Islet of Langerhans (tissue), 1 donor: ENCODE results near the gene TTLL7.

Experiments
- FAIRE-seq: peaks from one replicate; lab custom pipeline; 2011; peaks lifted over from hg19 to GRCh38; lab: Jason Lieb, UNC

The TTLL7 gene

DNA sequence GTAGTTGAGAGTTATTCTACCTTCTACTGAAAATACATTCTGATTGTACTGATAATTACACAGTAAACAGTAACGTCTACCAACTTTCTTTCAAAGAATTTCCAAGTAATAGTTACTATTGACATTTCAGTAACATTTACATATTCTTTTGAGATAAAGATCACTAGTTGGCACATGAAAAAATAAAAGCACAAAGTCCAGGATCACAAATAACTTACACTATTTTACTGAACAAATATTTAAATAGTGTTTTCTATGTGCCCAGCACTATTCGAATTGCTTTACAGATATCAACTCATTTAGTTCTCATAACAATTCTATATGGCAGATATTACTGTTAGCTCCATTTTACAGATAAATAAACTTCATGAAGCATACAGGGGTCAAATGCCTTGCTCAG is 126.4 kb downstream of the TTLL7 start:
- FAIRE-seq = no peak

DNA sequence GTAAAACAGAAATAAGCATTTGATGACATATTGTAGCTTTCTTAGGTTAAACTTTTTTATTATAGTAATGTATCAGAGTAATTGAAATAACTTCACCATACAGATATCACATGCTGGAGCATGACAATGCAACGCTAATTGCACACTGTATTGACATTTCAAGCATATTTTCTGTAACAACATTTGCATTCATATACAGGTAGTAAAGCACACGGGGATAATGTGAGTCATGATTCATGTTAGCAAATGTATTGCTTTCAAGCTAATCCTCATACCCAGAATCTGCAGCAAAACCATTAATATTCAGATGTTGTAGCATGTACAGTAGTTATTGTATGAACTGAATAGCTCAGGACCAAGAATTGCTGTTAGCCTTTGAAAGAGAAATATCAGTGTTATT is 133.9 kb downstream of the TTLL7 start:
- no peak for FAIRE-seq

DNA sequence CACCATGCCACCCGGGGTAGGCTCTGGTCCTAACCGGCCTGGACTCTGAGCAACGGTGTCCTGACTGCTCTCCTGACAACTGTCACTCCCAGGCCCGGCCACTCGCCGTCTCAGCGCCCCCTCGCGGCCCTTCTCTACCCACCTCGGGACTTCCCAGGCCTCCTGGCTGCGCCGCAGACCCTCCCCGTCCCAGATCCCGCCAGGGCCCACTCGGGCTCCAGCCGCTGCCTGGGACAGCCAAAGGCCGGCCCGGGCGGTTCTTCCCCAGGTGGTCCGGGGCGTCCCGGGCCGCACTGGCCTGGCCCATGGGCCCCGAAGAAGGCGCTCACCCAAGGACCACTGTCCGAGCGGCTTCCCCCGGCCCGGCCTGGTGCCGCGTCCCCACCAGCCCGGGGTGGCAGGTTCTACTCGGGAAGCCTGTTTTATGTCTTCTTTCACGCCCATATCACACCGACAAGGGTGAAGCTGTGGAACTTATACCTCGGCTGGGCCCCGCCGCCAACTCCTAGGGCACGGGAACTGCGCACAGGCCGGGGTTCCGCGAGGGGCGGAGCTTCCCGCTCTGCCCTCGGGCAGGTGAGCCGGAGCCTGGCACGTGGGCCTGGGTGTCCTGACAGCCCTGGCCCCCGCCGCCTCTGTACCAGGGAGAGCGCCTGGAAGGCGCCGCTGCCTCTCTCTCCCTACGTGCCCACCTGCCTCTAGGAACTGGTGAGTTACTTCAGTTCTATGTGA is 138.3 kb downstream of the TTLL7 start:
- no peak for FAIRE-seq

DNA sequence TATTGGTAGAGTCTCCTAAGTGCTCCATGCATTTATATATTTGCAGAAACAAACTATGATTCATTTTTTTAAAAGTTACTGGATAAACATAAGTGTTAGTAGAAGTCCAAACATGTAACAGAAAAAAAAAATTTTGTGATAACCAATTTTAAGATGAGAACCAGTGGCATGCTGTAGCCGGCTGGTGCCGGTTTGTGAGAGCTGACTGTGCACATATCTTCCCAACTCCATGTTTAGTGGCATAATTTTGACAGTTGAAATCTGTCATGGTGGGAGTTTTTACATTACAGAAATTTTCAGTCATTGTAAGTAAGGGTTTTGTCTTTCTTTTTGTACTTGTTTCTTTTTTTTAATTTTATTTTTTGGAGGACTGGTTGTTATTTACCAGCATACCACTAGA is 141.2 kb downstream of the TTLL7 start:
- no peak for FAIRE-seq

DNA sequence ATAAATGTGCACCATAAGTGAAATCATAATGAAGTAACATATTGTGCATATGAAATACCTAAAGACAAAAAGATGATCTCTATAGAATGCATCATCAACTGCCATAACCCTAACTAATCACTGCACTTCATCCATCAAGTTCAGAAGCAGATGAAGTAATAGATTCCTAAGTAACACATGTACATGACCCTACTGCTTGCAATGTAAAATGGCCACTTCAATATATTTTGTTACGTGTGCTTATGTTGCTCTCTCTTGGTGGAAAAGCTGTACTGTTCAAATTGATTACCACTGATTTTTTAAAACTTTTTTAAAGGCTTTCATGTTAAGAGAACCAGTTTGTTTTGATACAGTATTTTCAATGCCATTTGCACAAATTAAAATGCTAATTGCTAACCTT is 141.8 kb downstream of the TTLL7 start:
- FAIRE-seq = peak; percentile 96

DNA sequence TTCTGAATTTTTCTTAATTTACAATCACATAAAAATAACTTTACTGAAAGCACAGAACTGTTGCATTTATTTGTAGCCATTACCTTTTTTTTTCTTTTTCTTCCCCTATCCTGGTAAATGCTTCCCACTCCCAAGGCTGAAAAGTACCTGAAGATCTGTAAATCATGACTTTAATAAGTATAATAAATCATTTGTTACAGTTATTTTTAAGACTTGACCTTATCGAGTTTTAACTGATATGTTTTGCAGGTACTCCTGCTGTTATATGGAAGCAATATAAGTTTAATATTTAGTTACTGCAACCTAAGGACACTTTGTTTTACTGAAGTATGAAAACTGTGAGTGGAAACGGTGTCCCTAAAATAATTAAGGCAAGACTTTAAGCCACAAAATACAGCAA is 142.6 kb downstream of the TTLL7 start:
- FAIRE-seq = peak; percentile 53

DNA sequence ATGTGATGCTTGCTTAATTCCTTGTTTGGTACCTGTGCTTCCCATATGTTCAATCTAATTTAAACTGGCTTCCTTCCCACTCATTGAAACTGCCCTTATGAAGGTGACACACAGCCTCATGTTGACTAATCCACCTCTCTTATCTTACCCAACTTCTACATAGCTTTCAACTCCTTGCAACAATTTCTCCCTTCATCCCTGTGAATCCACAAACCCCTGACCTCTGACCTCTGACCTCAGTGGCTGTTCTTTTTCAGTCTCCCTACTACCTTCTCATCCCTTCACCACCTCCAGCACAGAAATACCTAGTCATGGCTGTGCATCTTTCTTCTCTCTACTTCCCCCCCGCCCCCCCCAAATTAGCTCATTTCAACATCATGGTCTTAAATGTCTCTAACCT is 144.5 kb downstream of the TTLL7 start:
- FAIRE-seq = no peak

DNA sequence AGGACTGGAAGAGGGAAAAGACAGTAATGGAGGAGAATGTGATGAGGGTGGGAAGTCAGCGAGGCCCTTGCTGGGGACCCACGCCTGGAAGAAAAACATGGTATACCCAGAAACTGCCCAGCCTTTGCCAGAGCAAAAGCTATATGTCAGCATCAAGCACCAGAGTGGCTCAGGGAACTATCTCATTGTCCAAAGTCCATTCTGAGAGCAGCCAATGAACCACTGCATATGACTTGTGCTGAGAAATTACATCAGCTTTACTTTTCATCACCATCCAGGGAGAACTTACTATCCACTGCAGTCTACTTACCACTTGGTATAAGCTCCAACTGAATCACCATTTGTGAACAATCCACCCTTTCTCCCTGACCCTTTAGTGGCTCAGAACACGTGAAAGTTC is 148.1 kb downstream of the TTLL7 start:
- FAIRE-seq = no peak

DNA sequence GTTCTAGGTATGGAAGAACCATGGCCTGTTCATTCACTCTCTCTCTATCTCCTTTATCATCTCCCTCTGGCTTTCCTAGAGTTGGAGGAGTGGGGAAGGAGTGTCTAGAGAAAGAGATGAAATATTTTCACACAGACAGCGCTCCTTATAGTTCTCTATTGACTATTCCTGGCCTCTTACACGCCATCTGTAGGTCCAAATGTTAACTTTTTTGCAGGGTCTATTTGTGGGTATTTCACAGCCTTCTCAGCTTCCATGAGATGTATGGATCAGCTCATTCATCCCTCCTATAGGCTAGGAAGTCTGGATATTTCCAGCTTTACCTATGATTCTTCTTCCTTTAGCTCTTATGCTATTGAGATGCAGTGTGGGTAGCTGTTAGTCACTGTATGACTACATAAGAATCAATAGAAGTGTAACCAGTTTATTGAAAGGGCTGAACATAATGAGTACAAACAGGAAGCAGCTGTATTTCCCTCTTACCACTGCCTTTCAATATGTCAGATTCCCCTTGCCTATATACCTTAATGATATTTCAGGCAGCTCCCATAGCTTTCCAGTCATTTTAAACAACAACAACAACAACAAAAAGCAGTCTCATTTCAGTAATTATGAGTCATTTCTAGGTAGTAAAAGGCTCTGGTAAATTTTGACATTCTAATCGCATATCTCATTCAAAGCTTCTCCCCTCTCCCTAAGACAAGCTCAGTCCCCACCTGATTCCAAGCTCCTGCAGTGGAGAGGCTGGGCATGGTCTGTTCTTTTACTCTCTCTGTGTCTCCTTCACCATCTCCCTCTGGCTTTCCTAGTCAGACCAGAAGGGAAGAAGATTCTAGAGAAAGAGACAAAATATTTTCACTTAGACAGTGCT is 149.5 kb downstream of the TTLL7 start:
- no peak for FAIRE-seq

DNA sequence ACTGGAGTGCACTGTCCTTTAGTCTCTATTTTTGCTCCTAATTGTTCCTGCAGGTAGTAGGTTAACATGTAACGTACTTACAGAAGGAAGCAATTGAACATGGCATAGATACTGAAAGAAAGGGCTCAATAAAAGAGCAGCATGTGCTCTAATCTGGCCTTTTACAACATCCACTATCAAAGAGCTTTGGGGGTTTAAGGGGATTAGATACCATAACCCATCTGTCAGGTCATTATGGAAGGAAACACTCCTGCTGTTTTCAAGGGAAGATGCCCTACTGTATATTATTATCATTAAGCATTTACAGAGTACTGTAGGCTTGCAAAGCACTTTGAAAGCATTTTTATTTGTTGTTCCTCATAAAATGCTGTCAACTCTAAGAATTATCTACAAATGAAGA is 152.8 kb downstream of the TTLL7 start:
- FAIRE-seq = no peak

DNA sequence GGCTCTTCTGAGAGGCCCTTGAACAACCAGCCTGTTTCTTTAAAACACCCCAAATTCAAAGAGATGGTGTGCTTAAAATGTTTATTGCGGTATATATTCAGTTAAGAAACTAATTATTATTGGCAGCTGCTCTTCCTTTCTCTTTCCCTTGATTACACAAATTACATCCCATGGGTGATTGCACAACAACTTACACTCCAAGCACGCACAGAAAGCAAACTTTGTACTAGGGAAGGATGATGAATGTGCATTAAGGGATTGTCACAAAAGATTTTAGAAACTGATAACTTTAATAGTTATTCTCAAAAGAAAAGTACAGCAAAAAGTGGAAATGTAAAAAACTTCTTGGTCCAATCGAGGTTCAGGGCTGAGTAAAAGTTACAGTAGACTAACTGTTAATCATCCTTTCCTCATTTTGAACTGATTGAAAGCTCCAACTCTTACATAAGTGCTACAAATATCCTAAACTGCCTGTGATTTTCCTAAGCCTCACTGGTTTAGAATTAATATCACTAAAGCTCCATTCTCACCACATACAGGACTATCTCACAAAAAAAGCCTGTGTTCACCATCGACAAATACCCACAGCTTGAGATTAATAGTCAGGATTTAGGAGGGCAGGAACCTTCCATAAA is 153.4 kb downstream of the TTLL7 start:
- no peak for FAIRE-seq

DNA sequence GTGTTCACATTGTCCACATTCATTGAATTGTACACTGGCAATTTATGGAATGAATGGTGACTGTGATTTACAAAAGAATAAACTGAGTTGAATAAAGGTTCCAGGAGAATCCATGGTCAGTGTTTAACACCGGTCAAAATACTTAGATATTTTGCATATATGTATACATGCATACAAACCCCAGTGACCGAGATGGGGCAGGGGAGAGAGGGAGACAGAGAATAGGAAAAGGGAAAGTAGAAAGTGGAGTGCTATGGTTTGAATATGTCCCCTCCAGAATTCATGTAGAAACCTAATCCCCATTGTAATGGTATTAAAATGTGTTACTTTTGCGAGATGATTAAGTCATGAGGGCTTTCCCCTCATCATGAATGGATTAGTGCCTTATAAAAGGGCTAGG is 154.4 kb downstream of the TTLL7 start:
- FAIRE-seq = no peak

DNA sequence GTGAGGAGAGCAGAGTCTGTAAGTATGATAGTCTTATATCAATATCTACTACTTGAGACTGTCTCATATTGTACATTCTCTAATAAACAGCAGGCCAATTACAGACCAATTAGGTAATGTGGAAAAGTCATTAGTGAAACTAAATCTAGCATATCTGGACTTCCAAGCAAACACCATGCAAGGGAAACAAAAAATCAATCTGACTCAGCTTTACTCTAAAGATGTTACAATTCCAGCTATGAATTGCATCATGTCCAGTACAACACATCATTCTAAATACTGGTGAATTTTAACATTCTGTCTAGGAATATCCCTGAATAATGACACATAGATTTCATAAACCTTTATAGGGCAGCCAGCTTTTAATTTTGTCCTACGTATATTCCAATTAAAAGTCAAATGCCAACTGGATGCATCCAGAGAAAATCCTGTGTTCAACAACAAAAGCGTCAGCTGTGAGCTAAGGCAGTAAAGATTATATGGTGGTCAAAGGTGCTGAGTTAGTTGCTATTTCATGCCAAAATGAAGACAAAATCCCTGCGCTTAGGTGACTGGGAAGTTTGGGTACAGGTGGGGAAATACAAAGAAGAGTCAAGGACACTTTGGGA is 159.3 kb downstream of the TTLL7 start:
- peak; percentile 79 for FAIRE-seq

DNA sequence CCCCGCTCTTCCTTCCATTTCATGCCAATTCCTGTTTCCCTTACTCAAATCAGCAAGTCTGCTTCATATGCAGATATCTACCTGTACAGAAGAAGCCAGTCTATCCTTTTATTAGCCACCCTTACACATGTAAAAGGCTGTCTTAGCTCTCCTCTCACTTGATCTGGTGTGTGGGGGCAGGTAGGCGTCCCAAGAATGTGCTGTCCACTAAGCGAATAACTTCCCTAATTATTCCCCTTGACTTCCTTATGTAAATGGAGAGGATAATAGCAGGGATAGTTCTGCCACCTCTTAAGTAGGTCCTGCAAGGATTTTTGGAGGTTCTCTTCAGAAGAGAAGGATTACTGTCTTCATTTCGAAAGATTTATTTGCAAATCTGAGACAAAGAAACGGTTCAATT is 160.4 kb downstream of the TTLL7 start:
- FAIRE-seq = no peak

DNA sequence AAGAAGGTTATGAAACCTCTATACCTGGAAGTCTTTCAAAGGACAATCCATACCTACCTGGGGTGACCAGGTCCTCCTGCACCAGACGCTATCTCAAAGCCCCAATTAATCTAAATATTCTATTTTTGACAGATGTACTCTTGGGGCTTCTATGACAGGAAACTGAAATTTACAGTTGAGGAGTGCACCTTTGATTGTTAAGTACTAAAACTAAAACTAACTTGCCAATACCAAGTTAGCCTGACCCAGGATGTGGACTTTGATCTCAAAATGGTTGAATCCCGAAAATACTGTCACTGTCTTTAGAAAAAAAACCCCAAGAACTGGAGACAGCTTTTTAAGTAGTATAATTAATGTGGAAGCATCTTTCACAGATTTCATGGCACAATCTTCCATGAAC is 162.4 kb downstream of the TTLL7 start:
- no peak for FAIRE-seq

DNA sequence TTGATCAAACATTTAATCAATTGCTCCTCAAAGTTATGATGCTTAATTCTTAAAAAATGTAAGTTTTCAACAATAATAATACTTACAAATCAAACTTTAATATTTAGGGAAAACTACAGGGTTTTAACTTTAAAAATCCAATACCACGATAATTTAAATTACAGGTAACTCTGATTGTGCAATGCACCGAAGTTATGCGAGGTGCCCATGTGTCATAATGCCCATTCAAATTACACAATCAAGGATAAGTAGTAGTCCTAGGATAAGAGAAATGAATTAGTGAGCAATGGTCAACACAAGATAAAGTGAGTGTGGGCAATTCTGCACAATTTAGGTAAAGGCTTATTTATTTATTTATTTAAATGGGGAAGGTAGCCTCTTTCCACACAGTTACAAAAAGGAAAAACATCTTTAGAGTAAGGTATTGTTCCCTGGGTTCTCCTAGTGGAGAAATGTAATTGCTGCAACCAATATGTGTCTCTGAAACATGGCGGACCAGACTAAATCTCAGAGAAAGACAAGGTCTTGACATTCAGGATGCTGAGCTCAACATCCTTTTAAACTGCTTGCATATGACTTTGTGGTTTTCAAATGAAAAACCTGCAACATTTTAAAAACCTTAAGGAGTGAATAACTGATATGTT is 164.2 kb downstream of the TTLL7 start:
- FAIRE-seq = no peak

DNA sequence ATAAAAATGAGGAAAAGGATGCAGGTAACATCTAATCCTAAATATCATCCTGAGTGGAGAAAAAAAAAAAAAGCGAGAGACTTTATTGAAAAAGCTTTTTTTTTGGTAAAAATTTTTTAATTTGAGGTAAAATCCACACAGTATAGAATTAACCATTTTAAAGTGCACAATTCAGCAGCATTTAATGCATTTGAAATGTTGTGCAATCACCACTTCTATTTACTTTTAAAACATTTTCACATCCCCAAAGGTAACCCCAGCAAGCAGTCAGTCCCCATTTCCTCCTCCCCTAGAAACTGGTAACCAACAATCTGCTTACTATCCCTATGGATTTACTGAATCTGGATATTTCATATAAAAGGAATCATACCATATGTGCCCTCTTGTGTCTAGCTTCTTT is 166.7 kb downstream of the TTLL7 start:
- no peak for FAIRE-seq

DNA sequence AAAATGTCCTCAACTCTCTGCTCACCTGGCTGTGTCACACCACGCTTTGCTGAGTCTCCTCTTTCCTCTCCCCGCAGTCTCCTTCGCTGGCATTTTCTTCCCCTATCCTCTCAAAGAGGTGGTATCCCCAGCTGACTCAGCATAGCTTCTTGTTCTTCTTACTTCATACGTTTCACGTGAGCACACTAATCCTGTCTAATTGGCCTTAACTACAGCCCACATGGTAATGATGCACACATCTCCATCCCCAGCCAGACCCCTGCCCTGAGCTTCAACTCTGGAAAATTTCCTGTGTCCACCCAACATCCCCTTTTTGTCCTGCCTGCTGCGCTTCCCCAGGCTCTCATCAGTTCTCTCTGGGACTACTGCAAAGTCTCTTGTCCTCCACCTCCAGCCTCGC is 169.8 kb downstream of the TTLL7 start:
- no peak for FAIRE-seq

DNA sequence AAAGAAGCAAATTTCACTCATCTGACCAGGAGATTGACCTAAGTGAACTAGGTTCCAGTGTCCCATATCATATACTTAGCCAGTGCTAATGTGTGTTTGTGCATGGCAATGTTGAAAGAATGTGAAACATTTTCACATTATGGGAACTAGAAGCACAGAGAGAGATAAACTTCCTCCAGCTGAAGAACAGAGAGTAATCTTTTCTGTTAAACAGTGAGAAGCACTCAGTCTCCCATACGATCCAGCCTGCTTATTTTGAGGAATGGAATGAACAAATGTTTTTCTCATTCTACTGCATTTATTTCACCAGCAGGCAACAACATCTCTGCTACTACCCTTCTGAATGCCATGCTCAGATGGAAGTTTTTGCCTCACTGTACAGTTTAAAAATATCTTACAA is 170.5 kb downstream of the TTLL7 start:
- FAIRE-seq = no peak

DNA sequence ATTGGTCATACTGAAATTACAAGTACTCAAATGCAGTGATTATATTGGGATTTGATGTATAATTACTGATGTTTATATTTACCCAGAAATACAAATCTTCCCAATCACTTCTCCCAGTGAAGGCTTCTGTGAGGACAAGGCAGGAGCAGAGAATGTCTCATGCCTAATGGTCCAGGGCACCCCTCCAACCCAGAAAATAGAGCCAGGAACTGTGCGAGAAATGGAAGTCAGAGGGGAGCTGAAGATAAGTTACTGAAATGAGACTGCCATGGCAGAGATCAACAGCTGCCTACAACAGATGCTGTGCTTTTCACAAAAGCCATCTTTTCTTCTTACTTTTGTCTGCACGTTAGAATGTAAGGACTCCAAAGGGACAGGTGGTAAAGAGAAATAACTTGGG is 171.2 kb downstream of the TTLL7 start:
- FAIRE-seq = no peak

DNA sequence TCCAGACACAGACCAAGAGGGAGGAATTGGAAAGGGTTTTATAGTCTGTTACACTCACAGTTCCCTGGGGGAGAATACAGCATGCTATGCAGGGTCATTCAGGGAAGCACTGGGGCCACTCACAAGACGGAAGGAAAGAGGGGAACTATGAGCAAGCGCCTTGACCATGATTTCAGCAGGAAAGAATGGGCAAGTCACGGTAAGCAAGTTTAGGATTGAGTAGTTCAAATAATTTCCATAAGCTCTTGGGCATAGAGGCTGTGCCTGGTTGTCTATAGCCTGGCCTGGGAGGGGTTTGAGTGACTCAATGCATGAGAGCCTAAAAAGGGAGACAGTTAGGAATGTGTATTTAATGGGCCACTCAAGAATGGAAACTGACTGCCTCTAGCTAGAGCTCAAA is 176.7 kb downstream of the TTLL7 start:
- FAIRE-seq = no peak

DNA sequence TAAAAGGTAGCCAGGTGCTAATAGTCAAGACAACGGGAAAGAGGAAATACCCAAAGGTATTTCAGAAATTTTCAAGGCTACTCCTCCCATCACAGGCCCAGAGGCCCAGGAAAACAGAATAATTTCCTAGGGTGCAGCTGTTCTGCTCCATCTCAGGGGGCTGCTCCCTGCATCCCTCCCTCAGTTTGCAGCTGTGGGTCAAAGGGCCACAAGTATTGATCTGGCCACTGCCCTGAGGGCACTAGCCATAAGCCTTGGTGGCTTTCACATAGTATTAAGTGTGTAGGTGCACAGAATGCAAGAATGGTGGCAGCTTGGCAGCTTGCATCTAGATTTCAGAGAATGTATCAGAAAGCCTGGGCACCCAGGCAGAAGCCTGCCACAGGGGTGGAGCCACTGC is 179.5 kb downstream of the TTLL7 start:
- FAIRE-seq = no peak
